Measurements from ENCODE around the gene APBB1IP. TPM values are rescaled to one million over a fixed set of nuclear protein-coding genes. Genes with fewer than 3 reads are reported as not detected.

Gene APBB1IP
- total and polyA plus RNA-seq, 2 donors (not counting 3 experiments of a cell fraction or from before 2014, with no cell fraction given): not detected

DNA sequence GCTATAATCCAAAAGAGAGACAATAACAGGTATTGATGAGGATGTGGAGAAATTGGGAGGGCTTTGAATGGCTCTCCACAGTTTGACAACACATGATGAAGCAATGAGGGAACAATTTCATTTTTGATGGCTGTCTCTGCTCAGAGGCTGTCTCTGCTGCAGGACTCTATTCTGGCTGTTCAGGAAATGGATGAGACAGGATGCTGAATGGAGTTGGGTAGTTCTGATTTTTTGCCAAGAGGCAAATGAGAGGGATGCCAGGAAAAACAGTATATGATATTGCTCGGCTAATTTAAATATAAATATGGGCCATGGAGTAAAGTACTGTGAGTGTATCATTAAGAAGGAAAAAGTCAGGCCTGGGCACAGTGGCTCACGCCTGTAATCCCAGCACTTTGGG lies 16.8 kb downstream of the APBB1IP start:
- DNase-seq (ENCODE audit: low read depth, low spot score) (no peak), FAIRE-seq (no peak)
- no peak overlapping the region for H3K9ac ChIP-seq (replicated peaks; ENCODE audit: extremely low read depth, insufficient read depth, low read length)
- no peak overlapping the region for H3K27ac ChIP-seq (ENCODE audit: insufficient read depth, low read depth, low read length)
- no peaks in the 10 kb centered on the region for H3K9me1 ChIP-seq (replicated peaks; ENCODE audit: control insufficient read depth, extremely low read depth, insufficient read depth, low read length)
- POLR2A ChIA-PET: no interaction called here
- H3K4me1 ChIP-seq (ENCODE audit: control insufficient read depth, extremely low read depth, insufficient read depth, low read length): no peaks in the 10 kb centered on the region
- intact Hi-C loops (cut with micrococcal nuclease): no loop called here
- H4K20me1 ChIP-seq (replicated peaks; ENCODE audit: control insufficient read depth, extremely low read depth, insufficient read depth, low read length): no peaks in the 10 kb centered on the region
- no peaks in the 10 kb centered on the region for H3K27me3 ChIP-seq (ENCODE audit: control insufficient read depth in 2 of 2, insufficient read depth in 2 of 2, low read length in 2 of 2)
- H3K36me3 ChIP-seq (ENCODE audit: control insufficient read depth in 2 of 2, extremely low read depth in 1 of 2, insufficient read depth in 2 of 2, low read length in 2 of 2): no peaks in the 10 kb centered on the region
- CTCF ChIA-PET: no interaction called here
- dilution Hi-C loops (cut with MboI; ENCODE audit: extremely low pct_ligation_motif_present, low sequenced_read_pairs): no loop called here
- no peak overlapping the region for H2AFZ ChIP-seq (ENCODE audit: low read depth, low read length)
- no peak overlapping the region for H3K4me2 ChIP-seq (ENCODE audit: insufficient read depth, low read length)
- TF ChIP-seq POLR2AphosphoS5 (IDR thresholded peaks at IDR 0.05; ENCODE audit: insufficient read depth, low read depth, low read length) (no peak), FOS (IDR thresholded peaks at IDR 0.05; ENCODE audit: borderline replicate concordance, insufficient read depth, low read length) (no peak), EZH2 (IDR thresholded peaks at IDR 0.05; ENCODE audit: borderline replicate concordance, low read depth, low read length, severe bottlenecking) (no peak), JUN (IDR thresholded peaks at IDR 0.05; ENCODE audit: borderline replicate concordance, insufficient read depth, insufficient read length, low read depth) (no peak), MAX (IDR thresholded peaks at IDR 0.05; ENCODE audit: insufficient read depth, insufficient read length) (no peak)
- TF ChIP-seq, protein P1, sequence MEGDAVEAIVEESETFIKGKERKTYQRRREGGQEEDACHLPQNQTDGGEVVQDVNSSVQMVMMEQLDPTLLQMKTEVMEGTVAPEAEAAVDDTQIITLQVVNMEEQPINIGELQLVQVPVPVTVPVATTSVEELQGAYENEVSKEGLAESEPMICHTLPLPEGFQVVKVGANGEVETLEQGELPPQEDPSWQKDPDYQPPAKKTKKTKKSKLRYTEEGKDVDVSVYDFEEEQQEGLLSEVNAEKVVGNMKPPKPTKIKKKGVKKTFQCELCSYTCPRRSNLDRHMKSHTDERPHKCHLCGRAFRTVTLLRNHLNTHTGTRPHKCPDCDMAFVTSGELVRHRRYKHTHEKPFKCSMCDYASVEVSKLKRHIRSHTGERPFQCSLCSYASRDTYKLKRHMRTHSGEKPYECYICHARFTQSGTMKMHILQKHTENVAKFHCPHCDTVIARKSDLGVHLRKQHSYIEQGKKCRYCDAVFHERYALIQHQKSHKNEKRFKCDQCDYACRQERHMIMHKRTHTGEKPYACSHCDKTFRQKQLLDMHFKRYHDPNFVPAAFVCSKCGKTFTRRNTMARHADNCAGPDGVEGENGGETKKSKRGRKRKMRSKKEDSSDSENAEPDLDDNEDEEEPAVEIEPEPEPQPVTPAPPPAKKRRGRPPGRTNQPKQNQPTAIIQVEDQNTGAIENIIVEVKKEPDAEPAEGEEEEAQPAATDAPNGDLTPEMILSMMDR (IDR thresholded peaks at IDR 0.05; ENCODE audit: extremely low read depth in 1 of 2, insufficient read depth in 1 of 2, low read depth in 1 of 2, low read length in 2 of 2): no peak
- H3K9me3 ChIP-seq (replicated peaks; ENCODE audit: control insufficient read depth, insufficient read depth, low read length): peaks cover 1% of the 10 kb centered on the region
- H3K79me2 ChIP-seq (ENCODE audit: control insufficient read depth, insufficient read depth, low read length): no peaks in the 10 kb centered on the region
- H3K4me3 ChIP-seq (replicated peaks in 1 of 3; ENCODE audit: insufficient read depth in 1 of 3, low read depth in 1 of 3, low read length in 3 of 3): no peak overlapping the region
- no TSS peak for BruUV-seq (replicated peaks)
